Muscle of leg (tissue), 11 donors: ENCODE data around the gene TTLL10. TPM values are rescaled to one million over a fixed set of nuclear protein-coding genes. Genes with fewer than 3 reads are reported as not detected.
"Not testable (repeated sequence)": the region's sequence is repeated elsewhere in the genome, so short reads cannot be mapped to it uniquely, and the experiment has no call there.

Source experiments
- DNase-seq: peaks from one replicate; pipeline ENCODE4 v3.0.0; 2013
- H3K27ac ChIP-seq: one replicate; pipeline ENCODE4 v1.5.1; 2013; ENCODE audit warnings: mild to moderate bottlenecking, low read length, control low read depth
- H3K27me3 ChIP-seq: one replicate; pipeline ENCODE4 v1.6.1; 2013; ENCODE audit warnings: low read length; ENCODE audit not compliant: control insufficient read depth, insufficient read depth
- H3K36me3 ChIP-seq: one replicate; pipeline ENCODE4 v1.6.1; 2013; ENCODE audit warnings: low read length; ENCODE audit not compliant: control insufficient read depth, insufficient read depth
- H3K4me1 ChIP-seq: one replicate; pipeline ENCODE4 v1.6.1; 2013; ENCODE audit warnings: low read length; ENCODE audit not compliant: control insufficient read depth, insufficient read depth
- H3K4me3 ChIP-seq: one replicate; pipeline ENCODE4 v1.5.1; 2013; ENCODE audit warnings: low read length, control low read depth
- H3K9me3 ChIP-seq: replicated peaks from 2 replicates; pipeline ENCODE4 v1.6.1; 2013; ENCODE audit warnings: low read depth, low read length; ENCODE audit not compliant: control insufficient read depth
- WGBS: methylation state at CpG from one replicate; pipeline ENCODE4 v1.1.5; 2013; ENCODE audit warnings: missing lambda C conversion rate; ENCODE audit not compliant: insufficient coverage; 5-methylcytosine and 5-hydroxymethylcytosine counted together
- polyA plus RNA-seq, 8 donors: library from polyadenylated mRNA; unstranded; fragments of 120-200 nt; gene quantifications; one replicate each; pipeline versions ENCODE4 v1.2.1 to v1.2.3, GENCODE V29; 2013; ENCODE audit warnings: inconsistent platforms in 1 of 8, low replicate concordance in 1 of 8; ENCODE audit not compliant: insufficient read length in 8 of 8, insufficient read depth in 1 of 8
- total RNA-seq: library from RNA; stranded (reverse); fragments of 120-200 nt; gene quantifications from one replicate; pipeline ENCODE4 v1.2.4, GENCODE V29; 2013

TTLL10 gene
- total and polyA plus RNA-seq, 9 donors, result 0.09 to 0.59 (median 0.28) TPM; not detected in 1

DNA sequence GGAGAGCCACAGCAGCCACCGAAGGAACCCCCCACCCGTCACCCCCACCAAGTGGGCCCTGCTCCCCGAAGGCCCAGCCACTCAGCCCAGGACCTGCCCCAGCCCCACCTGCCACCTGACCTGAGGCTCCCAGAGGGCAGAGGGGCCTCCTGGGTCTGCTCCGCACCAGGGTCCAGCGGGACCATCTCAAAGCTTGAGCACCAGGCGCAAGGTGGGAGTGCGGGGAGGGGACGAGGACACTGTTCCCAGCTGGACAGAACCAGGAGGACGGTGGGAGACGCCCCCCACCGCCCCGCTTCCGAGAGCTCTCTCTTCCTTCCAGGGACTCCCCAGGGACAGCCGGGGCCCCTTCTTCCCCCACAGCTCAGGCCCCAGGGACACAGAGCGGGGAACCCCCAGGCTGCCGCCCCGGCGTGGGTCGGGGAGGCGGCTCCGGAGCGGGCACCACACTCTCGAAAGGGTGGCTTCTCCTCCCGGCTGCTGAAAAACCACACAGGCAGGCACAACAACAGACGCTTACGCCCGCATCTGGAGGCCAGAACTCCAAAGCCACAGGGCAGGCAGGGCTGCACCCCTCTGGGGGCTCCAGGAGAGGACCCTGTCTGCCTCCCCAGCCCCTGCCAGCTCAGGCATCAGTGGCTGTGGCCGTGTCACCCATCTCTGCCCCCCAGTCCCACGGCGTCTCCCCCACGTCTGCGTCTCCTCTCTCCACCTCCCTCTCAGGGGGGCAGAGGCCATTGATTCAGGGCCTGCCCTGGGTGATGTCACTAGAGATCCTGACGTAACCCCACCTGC, 1.9 kb upstream of the TTLL10 start:
- DNase-seq, result no peak
- no peak overlapping the region for H3K4me3 ChIP-seq
- H3K36me3 ChIP-seq, result no peaks in the 10 kb centered on the region
- 68% methylated on average over 19 of the region's 33 CpGs for WGBS
- H3K4me1 ChIP-seq, result peaks cover 12% of the 10 kb centered on the region
- peaks cover 78% of the 10 kb centered on the region for H3K27me3 ChIP-seq
- H3K9me3 ChIP-seq, result no peaks in the 10 kb centered on the region
- H3K27ac ChIP-seq, result no peak overlapping the region

DNA sequence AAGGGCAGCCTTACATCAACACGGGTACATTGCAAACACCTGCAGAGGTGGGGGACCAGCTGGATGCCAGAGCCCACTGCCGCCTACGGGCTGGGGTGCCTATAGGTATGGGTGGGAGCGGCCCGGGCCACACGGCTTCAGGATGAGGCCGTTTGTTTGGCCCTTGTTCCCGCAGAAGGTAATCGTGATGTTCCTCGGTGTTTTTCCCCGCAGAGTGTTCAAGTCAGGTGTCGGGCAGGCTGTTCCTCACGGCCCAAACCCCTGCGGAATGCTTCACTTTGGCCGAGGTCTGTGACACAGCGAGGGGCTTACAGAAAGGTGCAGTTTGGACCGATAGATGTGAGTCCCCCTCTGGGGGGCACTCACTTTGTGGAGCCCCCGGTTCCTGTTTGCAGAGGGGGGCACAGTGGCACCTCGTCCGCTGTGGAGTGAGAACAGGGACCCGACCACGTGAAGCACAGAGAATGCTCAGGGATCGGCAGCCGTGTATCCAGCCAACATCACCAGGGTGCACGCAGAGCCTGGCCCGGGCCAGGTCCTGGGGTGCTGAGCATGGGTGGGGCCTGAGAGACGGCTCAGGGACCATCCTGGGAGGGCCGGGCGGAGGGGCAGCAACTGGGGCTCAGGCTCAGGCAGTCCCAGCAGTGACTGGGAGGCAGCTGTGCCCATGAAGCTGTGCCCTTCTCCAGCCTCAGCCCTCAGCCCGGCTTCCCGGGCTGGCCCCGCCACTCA, 453 bp upstream of the TTLL10 start:
- Histone ChIP-seq H3K4me3 (no peak overlapping the region), H3K36me3 (no peaks in the 10 kb centered on the region), H3K27ac (no peak overlapping the region), H3K27me3 (peaks cover 90% of the 10 kb centered on the region), H3K9me3 (no peaks in the 10 kb centered on the region), H3K4me1 (peaks cover 12% of the 10 kb centered on the region)
- 38% methylated on average over 31 of the region's 32 CpGs for WGBS
- DNase-seq, result no peak

DNA sequence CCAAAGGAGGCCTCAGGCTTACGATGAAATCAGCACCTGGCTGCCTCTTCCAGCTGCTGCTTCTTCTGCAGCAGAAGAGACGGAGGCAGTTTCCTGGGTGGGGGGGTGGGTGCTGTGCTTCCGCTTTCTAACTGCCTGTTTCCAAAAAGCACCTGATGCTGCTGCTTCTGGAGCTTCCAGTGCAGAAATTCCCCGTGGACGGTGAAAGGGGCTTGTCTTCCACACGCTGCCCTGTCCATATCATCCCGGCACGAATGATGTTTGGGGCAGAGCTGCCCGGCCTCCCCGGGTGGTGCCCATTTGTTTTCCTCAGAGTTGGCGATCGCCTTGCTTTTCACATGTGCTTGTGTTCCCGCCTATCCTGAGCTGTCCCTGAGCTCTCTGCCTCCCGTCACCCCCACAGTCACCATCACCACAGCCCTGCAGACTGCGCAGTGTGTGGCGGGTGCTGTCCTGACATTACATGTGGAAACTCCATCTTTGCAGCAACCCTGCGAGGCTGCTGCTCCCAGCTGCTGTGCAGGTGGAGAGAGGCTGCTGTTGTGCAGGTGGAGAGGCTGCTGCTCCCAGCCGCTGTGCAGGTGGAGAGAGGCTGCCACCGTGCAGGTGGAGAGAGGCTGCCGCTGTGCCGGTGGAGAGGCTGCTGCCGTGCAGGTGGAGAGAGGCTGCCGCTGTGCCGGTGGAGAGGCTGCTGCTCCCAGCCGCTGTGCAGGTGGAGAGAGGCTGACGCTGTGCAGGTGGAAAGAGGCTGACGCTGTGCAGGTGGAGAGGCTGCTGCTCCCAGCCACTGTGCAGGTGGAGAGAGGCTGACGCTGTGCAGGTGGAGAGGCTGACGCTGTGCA, 1.8 kb downstream of the TTLL10 start:
- Histone ChIP-seq H3K4me3 (no peak overlapping the region), H3K9me3 (no peaks in the 10 kb centered on the region), H3K36me3 (no peaks in the 10 kb centered on the region), H3K27me3 (peaks cover 73% of the 10 kb centered on the region), H3K27ac (no peak overlapping the region), H3K4me1 (peaks cover 11% of the 10 kb centered on the region)
- 74% methylated on average over 24 of the region's 29 CpGs for WGBS
- no peak for DNase-seq

DNA sequence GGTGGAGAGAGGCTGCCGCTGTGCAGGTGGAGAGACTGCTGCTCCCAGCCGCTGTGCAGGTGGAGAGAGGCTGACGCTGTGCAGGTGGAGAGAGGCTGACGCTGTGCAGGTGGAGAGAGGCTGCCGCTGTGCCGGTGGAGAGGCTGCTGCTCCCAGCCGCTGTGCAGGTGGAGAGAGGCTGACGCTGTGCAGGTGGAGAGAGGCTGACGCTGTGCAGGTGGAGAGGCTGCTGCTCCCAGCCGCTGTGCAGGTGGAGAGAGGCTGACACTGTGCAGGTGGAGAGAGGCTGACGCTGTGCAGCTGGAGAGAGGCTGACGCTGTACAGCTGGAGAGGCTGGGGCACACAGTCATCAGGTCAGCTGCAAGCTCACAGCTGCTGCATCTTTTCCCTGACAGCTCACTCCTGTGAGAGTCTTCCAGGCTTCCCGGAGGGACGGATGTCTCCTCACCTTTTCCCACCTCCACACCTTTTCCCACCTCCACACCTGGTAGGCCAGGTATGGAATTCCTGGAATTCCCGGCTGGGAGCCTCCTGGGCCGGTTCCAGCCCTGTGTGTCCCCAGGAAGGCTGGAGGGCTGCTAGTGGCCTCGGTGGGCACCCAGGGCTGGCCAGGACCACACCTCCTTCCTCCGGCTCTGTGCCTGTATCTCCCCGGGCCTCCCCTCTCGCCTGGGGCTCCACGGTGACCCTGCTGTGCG, 2.5 kb downstream of the TTLL10 start:
- not testable (repeated sequence) for H3K4me3 ChIP-seq, DNase-seq, H3K27ac ChIP-seq, H3K36me3 ChIP-seq, H3K9me3 ChIP-seq
- 33% methylated on average over 19 of the region's 22 CpGs for WGBS
- peaks cover 65% of the 10 kb centered on the region for H3K27me3 ChIP-seq
- H3K4me1 ChIP-seq, result peaks cover 15% of the 10 kb centered on the region

DNA sequence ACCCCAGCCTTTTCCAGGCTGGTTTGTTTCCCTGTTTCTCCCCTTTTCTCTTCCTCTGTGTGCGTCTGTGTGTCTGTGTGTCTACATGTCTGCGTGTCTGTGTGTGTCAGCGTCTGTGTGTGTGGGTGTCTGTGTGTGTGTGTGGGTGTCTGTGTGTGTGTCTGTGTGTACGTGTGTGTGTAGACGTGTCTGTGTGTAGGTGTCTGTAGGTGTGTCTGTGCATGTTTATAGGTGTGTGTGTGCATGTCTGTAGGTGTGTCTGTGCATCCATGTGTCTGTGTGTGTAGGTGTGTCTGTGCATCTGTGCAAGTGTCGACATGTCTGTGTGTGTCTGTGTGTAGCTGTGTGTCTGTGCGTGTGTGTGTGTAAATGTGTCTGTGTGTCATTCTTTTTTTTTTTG, 3.3 kb downstream of the TTLL10 start:
- peaks cover 58% of the 10 kb centered on the region for H3K27me3 ChIP-seq
- H3K27ac ChIP-seq, result no peak overlapping the region
- DNase-seq, result no peak
- no peaks in the 10 kb centered on the region for H3K36me3 ChIP-seq
- WGBS, result 75% methylated on average over 2 of the region's 7 CpGs
- H3K4me3 ChIP-seq, result no peak overlapping the region
- H3K4me1 ChIP-seq, result peaks cover 22% of the 10 kb centered on the region
- H3K9me3 ChIP-seq, result no peaks in the 10 kb centered on the region

DNA sequence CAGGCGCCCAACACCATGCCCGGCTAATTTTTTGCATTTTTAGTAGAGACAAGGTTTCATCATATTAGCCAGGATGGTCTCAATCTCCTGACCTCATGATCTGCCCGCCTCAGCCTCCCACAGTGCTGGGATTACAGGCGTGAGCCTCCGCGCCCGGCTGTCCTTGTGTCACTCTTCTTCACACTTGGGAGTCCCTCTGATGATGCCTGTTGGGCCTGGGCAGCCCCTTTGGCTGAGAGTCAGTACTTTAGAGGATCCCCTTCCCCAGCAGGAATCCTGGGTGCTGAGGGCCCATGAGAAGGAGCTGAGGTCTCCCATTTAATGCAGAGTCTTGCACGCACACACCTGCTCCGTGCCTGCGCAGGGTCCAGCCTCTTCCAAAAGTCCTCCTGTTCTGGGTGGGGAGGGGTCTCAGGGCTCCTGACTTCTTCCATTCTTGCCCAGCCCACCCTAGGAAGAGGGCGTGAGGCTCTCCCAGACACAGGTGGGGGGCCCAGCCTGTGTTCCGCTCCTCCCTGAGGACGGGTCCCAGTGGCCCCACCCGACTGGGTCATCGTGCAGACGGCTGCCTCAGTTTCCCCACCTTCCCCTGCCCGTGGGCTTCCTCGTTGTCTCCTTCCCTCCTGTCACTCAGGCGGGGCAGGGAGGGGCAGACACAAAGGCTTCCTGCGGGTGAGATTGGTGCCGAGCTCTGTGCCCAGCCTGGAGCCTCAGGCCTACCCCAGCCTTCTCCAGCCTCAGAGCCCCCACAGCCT, 3.9 kb downstream of the TTLL10 start:
- no peak for DNase-seq
- Histone ChIP-seq H3K36me3 (no peaks in the 10 kb centered on the region), H3K4me3 (no peak overlapping the region), H3K27me3 (peaks cover 52% of the 10 kb centered on the region), H3K27ac (no peak overlapping the region), H3K4me1 (peaks cover 29% of the 10 kb centered on the region), H3K9me3 (no peaks in the 10 kb centered on the region)
- 86% methylated on average over 14 of the region's 21 CpGs for WGBS

DNA sequence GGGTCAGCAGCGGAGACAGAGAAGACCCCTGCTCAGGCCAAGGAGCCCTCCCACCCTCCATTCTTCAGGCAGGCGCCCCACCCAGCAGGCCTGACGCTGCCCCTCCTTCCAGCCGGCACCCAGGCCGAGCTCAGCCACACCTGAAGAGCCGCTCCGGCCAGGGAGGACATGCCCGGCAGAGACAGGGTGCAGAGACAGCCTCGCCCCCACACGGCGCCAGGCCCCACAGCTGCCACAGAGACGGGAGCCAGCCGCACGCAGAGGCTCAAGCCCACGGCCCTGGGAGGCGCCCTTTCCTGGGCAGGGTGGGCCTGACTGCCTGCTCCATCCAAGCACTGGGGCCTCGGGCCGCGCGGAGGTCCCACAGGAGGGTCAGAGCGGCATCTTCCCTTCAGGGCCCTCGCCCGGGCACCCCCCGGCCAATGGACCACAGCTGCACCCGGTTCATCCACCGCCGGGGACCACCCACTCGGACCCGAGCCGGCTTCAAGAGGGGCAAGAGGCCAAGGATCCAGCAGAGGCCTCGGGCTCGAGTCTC, 5.2 kb downstream of the TTLL10 start:
- 81% methylated on average over 31 of the region's 32 CpGs for WGBS
- H3K4me1 ChIP-seq, result peaks cover 33% of the 10 kb centered on the region
- H3K36me3 ChIP-seq, result no peaks in the 10 kb centered on the region
- H3K27me3 ChIP-seq, result peaks cover 39% of the 10 kb centered on the region
- no peak for DNase-seq
- H3K27ac ChIP-seq, result no peak overlapping the region
- no peak overlapping the region for H3K4me3 ChIP-seq
- H3K9me3 ChIP-seq, result no peaks in the 10 kb centered on the region

DNA sequence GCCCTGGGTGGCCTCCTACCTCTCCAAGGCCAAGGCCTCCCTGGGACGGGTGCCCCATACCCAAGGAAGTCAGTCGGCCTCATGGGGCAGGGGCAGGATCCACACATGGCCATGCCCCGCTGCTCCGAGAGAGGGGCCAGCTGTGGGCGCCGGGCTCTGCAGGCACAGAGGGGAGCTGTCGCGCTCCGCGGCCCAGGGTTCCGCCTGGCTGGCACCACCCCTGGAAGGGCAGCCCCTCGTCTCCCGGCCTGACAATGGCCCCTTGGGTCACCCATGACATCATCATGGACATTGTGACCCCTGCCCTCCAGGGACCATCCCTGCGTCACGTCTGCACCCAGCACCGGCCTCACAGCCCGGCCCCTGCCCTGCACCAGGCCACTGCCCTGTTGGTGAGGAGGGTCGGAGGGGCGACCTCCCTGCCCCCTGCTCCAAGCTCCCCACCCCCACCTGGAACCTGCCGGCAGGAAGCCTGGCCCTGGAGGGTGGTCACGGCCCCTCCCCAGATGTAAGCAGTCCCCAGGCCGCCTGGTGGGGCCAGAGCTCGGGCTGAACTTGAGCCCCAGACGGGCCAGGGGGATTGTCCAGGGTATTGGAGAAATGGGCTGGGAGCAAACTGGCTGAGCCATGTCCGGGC, 5.8 kb downstream of the TTLL10 start:
- H3K27me3 ChIP-seq, result peaks cover 33% of the 10 kb centered on the region
- 80% methylated on average over 20 of the region's 25 CpGs for WGBS

More for the DNA sequence above, 5.8 kb downstream of the TTLL10 start:
- H3K4me3 ChIP-seq, result no peak overlapping the region
- H3K9me3 ChIP-seq, result no peaks in the 10 kb centered on the region
- H3K27ac ChIP-seq, result no peak overlapping the region
- no peak for DNase-seq
- no peaks in the 10 kb centered on the region for H3K36me3 ChIP-seq
- H3K4me1 ChIP-seq, result peaks cover 30% of the 10 kb centered on the region
